GM18517 (cell line): Measurements from ENCODE around the gene CLCN5.
A peak's percentile ranks its signal among the peaks of the same experiment; 100 is the strongest.

Experiments used
- ATAC-seq: cut with Tn5 transposase; IDR thresholded peaks from one replicate; pipeline ENCODE4 v1.9.1; 2021; ENCODE audit warnings: mild to moderate bottlenecking, moderate library complexity; ENCODE audit not compliant: unreplicated experiment

Gene CLCN5

GRCh38 chrX:49922291-49923241, at the start of gene CLCN5:
Gene CLCN5, plus strand, starts transcription at chrX:49922596. Its CDS starts 2,703 bp downstream, at chrX:49925299.
- peak; percentile 85 for ATAC-seq

GRCh38 chrX:49876750-49877149, 45.6 kb upstream of the CLCN5 start:
- ATAC-seq, result no peak

- no peak for ATAC-seq
These were observed 44.8 kb upstream of the CLCN5 start for GRCh38 chrX:49877397-49878101.

GRCh38 chrX:49878128-49878833, 44.1 kb upstream of the CLCN5 start:
- ATAC-seq, result no peak

GRCh38 chrX:49878834-49879655, 43.4 kb upstream of the CLCN5 start, which contains the start of gene USP27X:
Gene USP27X, plus strand, starts transcription at chrX:49879484. Its CDS starts 824 bp downstream, at chrX:49880308.
- ATAC-seq, result peak; percentile 59

GRCh38 chrX:49879656-49880277, 42.6 kb upstream of the CLCN5 start:
- no peak for ATAC-seq

GRCh38 chrX:49880668-49881067, 41.7 kb upstream of the CLCN5 start:
- no peak for ATAC-seq

GRCh38 chrX:49884290-49884862, 38.0 kb upstream of the CLCN5 start:
- peak; percentile 79 for ATAC-seq

- no peak for ATAC-seq
These were observed 29.9 kb upstream of the CLCN5 start for GRCh38 chrX:49892542-49892941.

GRCh38 chrX:49896951-49897350, 25.4 kb upstream of the CLCN5 start:
- no peak for ATAC-seq

GRCh38 chrX:49901048-49901447, 21.3 kb upstream of the CLCN5 start:
- no peak for ATAC-seq

- peak; percentile 80 for ATAC-seq
These were observed 12.1 kb upstream of the CLCN5 start for GRCh38 chrX:49910344-49910743.

- ATAC-seq, result no peak
These were observed 10.3 kb upstream of the CLCN5 start for GRCh38 chrX:49912086-49912485.

- no peak for ATAC-seq
These were observed 9.5 kb upstream of the CLCN5 start for GRCh38 chrX:49912861-49913260.

GRCh38 chrX:49915361-49916222, 6.8 kb upstream of the CLCN5 start:
- ATAC-seq, result no peak

GRCh38 chrX:49919617-49920016, 2.8 kb upstream of the CLCN5 start:
- no peak for ATAC-seq

- no peak for ATAC-seq
These were observed 1.3 kb upstream of the CLCN5 start for GRCh38 chrX:49921109-49921508.

GRCh38 chrX:49925176-49925575, 2.8 kb downstream of the CLCN5 start:
- ATAC-seq, result no peak

GRCh38 chrX:49930039-49930438, 7.6 kb downstream of the CLCN5 start:
- ATAC-seq, result no peak
